DOHH2 (cell line): ENCODE measurements around the gene WNT3.
"Not testable (repeated sequence)": the region's sequence is repeated elsewhere in the genome, so short reads cannot be mapped to it uniquely, and the experiment has no call there.

Source experiments
- H3F3A ChIP-seq: fragments of 200-600 bp; sonication (generic), shearing (Covaris generic); 2 replicates; pipeline ENCODE4 v1.6.0; 2016; ENCODE audit warnings: antibody characterized with exemption, mild to moderate bottlenecking; ENCODE audit not compliant: control insufficient read depth, insufficient read depth
- H3K27ac ChIP-seq: fragments of 200-600 bp; sonication (generic); 2 replicates; pipeline ENCODE4 v1.5.1; 2014; ENCODE audit warnings: low read depth, mild to moderate bottlenecking, low read length, moderate library complexity
- H3K27me3 ChIP-seq: fragments of 200-600 bp; sonication (generic); 2 replicates; pipeline ENCODE4 v1.6.1; 2014; ENCODE audit warnings: mild to moderate bottlenecking, low read length, mixed read lengths; ENCODE audit not compliant: control insufficient read depth
- H3K36me3 ChIP-seq: fragments of 200-600 bp; sonication (generic); 2 replicates; pipeline ENCODE4 v1.6.1; 2014; ENCODE audit warnings: mild to moderate bottlenecking, low read length, moderate library complexity, mixed read lengths; ENCODE audit not compliant: control insufficient read depth
- H3K4me1 ChIP-seq: fragments of 200-600 bp; sonication (generic); 2 replicates; pipeline ENCODE4 v1.6.1; 2014; ENCODE audit warnings: mild to moderate bottlenecking, low read length, mixed read lengths; ENCODE audit not compliant: control insufficient read depth
- H3K4me2 ChIP-seq: fragments of 200-600 bp; sonication (generic); 2 replicates; pipeline ENCODE4 v1.6.0; 2014; ENCODE audit warnings: mild to moderate bottlenecking, low read length, moderate library complexity
- H3K4me3 ChIP-seq: fragments of 200-600 bp; sonication (generic); 2 replicates; pipeline ENCODE4 v1.5.1; 2014; ENCODE audit warnings: mild to moderate bottlenecking, low read length, mixed read lengths
- H3K79me2 ChIP-seq: fragments of 200-600 bp; sonication (generic); 2 replicates; pipeline ENCODE4 v1.6.1; 2014; ENCODE audit warnings: mild to moderate bottlenecking, low read length, mixed read lengths; ENCODE audit not compliant: control insufficient read depth
- H3K9me2 ChIP-seq: fragments of 200-600 bp; sonication (generic); replicated peaks from 2 replicates; pipeline ENCODE4 v1.6.1; 2014; ENCODE audit warnings: mild to moderate bottlenecking, low read length, mixed read lengths; ENCODE audit not compliant: control insufficient read depth
- H3K9me3 ChIP-seq: fragments of 200-600 bp; sonication (generic); 2 replicates; pipeline ENCODE4 v1.6.1; 2014; ENCODE audit warnings: antibody characterized with exemption, low read length, mixed read lengths; ENCODE audit not compliant: control insufficient read depth, insufficient read depth
- H4K20me1 ChIP-seq: fragments of 200-600 bp; sonication (generic); 2 replicates; pipeline ENCODE4 v1.6.0; 2014; ENCODE audit warnings: low read depth, mild to moderate bottlenecking, antibody characterized with exemption, low read length, moderate library complexity; ENCODE audit not compliant: control insufficient read depth, insufficient read depth
- EZH2phosphoT487 ChIP-seq: fragments of 200-600 bp; sonication (generic); IDR thresholded peaks from 2 replicates; pipeline ENCODE4 v1.6.1; 2017; ENCODE audit warnings: borderline replicate concordance, mild to moderate bottlenecking, antibody characterized with exemption, low read length, moderate library complexity, mixed read lengths
- TF ChIP-seq, protein P1 (sequence below): fragments of 200-600 bp; sonication (generic); IDR thresholded peaks from one replicate; pipeline ENCODE4 v1.5.1; 2014; ENCODE audit warnings: antibody characterized with exemption, mild to moderate bottlenecking, low read depth, low read length; ENCODE audit not compliant: poor library complexity, severe bottlenecking

WNT3 gene

DNA sequence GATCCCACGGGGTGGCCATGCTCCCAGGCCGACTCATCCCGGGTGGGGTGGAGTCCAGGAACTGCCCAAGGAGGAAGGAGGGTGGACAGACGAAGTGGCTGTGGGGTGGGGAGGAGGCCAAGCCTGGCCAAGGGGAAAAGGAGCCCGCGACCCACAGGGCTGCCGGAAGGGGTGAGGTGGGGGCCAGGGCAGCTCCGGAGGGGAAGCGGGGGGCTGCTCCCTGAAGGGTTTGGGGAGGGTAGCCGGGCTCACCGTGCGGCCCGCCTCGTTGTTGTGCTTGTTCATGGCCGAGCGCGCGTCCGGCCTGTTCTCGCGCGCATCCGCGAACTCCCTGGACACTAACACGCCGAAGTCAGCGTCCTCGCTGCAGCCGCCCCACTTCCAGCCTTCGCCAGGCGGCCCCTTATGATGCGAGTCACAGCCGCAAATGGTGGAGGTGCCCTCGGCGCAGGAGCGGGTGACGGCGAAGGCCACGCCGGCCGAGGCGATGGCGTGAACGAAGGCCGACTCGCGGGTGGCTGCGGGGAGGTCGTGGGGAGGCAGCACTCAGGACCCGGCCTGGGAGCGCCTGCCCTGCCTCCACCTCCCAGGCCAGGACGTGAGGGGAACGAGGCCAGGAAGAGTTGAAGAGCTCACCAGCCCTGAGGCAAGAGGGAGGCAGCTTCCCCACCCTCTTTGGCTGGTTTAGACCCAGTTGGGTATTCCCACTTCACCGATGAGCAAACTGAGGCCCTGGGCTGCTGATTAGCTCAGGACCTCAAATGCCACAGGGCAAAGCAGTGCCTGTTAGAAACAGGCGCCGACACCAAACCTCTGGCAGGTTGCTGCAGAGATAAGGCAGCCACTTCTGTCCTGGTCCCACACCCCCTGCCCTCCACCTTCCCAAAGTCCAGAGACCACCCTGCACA lies 48.7 kb downstream of the WNT3 start:
- TF ChIP-seq, protein P1, sequence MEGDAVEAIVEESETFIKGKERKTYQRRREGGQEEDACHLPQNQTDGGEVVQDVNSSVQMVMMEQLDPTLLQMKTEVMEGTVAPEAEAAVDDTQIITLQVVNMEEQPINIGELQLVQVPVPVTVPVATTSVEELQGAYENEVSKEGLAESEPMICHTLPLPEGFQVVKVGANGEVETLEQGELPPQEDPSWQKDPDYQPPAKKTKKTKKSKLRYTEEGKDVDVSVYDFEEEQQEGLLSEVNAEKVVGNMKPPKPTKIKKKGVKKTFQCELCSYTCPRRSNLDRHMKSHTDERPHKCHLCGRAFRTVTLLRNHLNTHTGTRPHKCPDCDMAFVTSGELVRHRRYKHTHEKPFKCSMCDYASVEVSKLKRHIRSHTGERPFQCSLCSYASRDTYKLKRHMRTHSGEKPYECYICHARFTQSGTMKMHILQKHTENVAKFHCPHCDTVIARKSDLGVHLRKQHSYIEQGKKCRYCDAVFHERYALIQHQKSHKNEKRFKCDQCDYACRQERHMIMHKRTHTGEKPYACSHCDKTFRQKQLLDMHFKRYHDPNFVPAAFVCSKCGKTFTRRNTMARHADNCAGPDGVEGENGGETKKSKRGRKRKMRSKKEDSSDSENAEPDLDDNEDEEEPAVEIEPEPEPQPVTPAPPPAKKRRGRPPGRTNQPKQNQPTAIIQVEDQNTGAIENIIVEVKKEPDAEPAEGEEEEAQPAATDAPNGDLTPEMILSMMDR = no peak
- TF ChIP-seq EZH2phosphoT487 = no peak
- H3K9me2 ChIP-seq = no peaks in the 10 kb centered on the region
- no peaks in the 10 kb centered on the region for H3K9me3 ChIP-seq
- no peaks in the 10 kb centered on the region for H3F3A ChIP-seq
- peaks cover 17% of the 10 kb centered on the region for H3K4me1 ChIP-seq
- H3K27ac ChIP-seq = no peak overlapping the region
- peaks cover 40% of the 10 kb centered on the region for H3K27me3 ChIP-seq
- no peaks in the 10 kb centered on the region for H3K36me3 ChIP-seq
- no peaks in the 10 kb centered on the region for H3K79me2 ChIP-seq
- H4K20me1 ChIP-seq = no peaks in the 10 kb centered on the region
- no peak overlapping the region for H3K4me2 ChIP-seq
- H3K4me3 ChIP-seq = no peak overlapping the region

DNA sequence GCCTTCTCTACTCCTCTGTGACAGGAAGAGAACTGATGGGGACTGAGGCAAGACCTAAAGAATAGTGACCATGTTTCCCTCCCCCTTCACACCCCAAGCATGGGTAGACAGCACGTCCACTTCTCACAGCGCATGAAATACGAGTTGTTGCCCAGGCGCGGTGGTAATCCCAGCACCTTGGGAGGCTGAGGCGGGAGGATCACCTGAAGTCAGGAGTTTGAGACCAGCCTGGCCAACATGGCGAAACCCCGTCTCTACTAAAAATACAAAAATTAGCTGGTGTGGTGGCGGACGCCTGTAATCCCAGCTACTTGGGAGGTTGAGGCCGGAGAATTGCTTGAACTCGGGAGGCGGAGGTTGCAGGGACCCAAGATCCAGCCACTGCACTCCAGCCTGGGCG lies 49.6 kb downstream of the WNT3 start:
- H3K4me1 ChIP-seq = peaks cover 17% of the 10 kb centered on the region
- not testable (repeated sequence) for H3K4me3 ChIP-seq, H3K79me2 ChIP-seq, H3K27ac ChIP-seq, H3K9me2 ChIP-seq, H3F3A ChIP-seq, H3K4me2 ChIP-seq, H4K20me1 ChIP-seq, H3K36me3 ChIP-seq, H3K9me3 ChIP-seq
- H3K27me3 ChIP-seq = peaks cover 37% of the 10 kb centered on the region

DNA sequence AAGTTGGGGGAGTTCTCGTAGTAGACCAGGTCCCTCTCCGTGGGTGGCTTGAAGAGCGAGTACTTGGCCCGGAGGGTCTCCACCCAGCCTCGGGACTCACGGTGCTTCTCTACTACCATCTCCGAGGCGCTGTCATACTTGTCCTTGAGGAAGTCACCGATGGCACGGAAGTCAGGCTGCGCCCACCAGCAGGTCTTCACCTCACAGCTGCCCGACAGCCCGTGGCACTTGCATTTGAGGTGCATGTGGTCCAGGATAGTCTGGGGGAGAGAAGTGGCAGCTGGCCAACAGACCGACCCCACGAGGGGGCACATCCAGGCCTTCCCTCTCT lies 50.0 kb downstream of the WNT3 start:
- Histone ChIP-seq H3F3A (no peaks in the 10 kb centered on the region), H3K27ac (no peak overlapping the region), H3K36me3 (no peaks in the 10 kb centered on the region), H3K9me3 (no peaks in the 10 kb centered on the region), H3K79me2 (no peaks in the 10 kb centered on the region), H3K9me2 (no peaks in the 10 kb centered on the region), H3K4me1 (peaks cover 17% of the 10 kb centered on the region), H3K27me3 (peaks cover 34% of the 10 kb centered on the region), H3K4me2 (no peak overlapping the region), H4K20me1 (no peaks in the 10 kb centered on the region), H3K4me3 (no peak overlapping the region)
- TF ChIP-seq, protein P1 = no peak
- no peak for TF ChIP-seq EZH2phosphoT487
